ENCODE results near the gene TAF11L3.
"Not testable (repeated sequence)": the region's sequence is repeated elsewhere in the genome, so short reads cannot be mapped to it uniquely, and the experiment has no call there.

Gene TAF11L3

GRCh38 chr5:17518067-17518466 is at the start of gene TAF11L3:
TAF11L3 (plus strand) TSS chr5:17518367.
- DNase-seq = not testable (repeated sequence)

GRCh38 chr5:17470064-17470463 is 48.1 kb upstream of the TAF11L3 start:
- DNase-seq = no peak

- DNase-seq = not testable (repeated sequence)
Observed at GRCh38 chr5:17475064-17475463, 43.1 kb upstream of the TAF11L3 start.

GRCh38 chr5:17477043-17477442 is 41.1 kb upstream of the TAF11L3 start:
- DNase-seq = no peak

- no peak for DNase-seq
Observed at GRCh38 chr5:17477573-17478265, 40.4 kb upstream of the TAF11L3 start.

- DNase-seq = no peak
Observed at GRCh38 chr5:17481378-17481777, 36.8 kb upstream of the TAF11L3 start.

GRCh38 chr5:17482790-17483189 is 35.4 kb upstream of the TAF11L3 start:
- no peak for DNase-seq

- not testable (repeated sequence) for DNase-seq
Observed at GRCh38 chr5:17486464-17487173, 31.5 kb upstream of the TAF11L3 start.

- no peak for DNase-seq
Observed at GRCh38 chr5:17487174-17487512, 31.0 kb upstream of the TAF11L3 start.

- not testable (repeated sequence) for DNase-seq
Observed at GRCh38 chr5:17491257-17491656, 26.9 kb upstream of the TAF11L3 start.

GRCh38 chr5:17492770-17493169 is 25.4 kb upstream of the TAF11L3 start:
- DNase-seq = no peak

- no peak for DNase-seq
Observed at GRCh38 chr5:17497446-17497845, 20.7 kb upstream of the TAF11L3 start.

GRCh38 chr5:17497931-17498330 is 20.2 kb upstream of the TAF11L3 start, which contains the start of gene TAF11L2:
TAF11L2 (plus strand) TSS chr5:17498231.
- DNase-seq = not testable (repeated sequence)

- no peak for DNase-seq
Observed at GRCh38 chr5:17511775-17512325, 6.3 kb upstream of the TAF11L3 start.

GRCh38 chr5:17517526-17517925 is 641 bp upstream of the TAF11L3 start:
- DNase-seq = peak in 1 of 2 donors; percentile 1

- not testable (repeated sequence) for DNase-seq
Observed at GRCh38 chr5:17519508-17519907, 1.3 kb downstream of the TAF11L3 start.

GRCh38 chr5:17521501-17521900 is 3.3 kb downstream of the TAF11L3 start, which contains the start of gene TAF11L4:
TAF11L4 (plus strand) TSS chr5:17521801.
- not testable (repeated sequence) for DNase-seq

- not testable (repeated sequence) for DNase-seq
Observed at GRCh38 chr5:17524935-17525334, 6.8 kb downstream of the TAF11L3 start, which contains the start of gene TAF11L5. TAF11L5 (plus strand) TSS chr5:17525235.

GRCh38 chr5:17526504-17526903 is 8.3 kb downstream of the TAF11L3 start:
- peak in 1 of 2 donors; percentile 5 for DNase-seq

GRCh38 chr5:17528369-17528768 is 10.2 kb downstream of the TAF11L3 start, which contains the start of gene TAF11L6:
TAF11L6 (plus strand) TSS chr5:17528669.
- DNase-seq = not testable (repeated sequence)

All from stimulated activated CD4-positive, alpha-beta T cell treated with anti-CD3 and anti-CD28 coated beads, Interleukin-2, amount 100 ng/mL, for 48 hours (primary cell).